GM12892 (cell line): Measurements from ENCODE around the gene CHAC1.

ENCODE experiments used
- POLR2A ChIP-seq: IDR thresholded peaks from 2 replicates; pipeline ENCODE4 v1.6.1; 2011; ENCODE audit warnings: low read depth, low read length, control low read depth
- POLR2AphosphoS5 ChIP-seq: IDR thresholded peaks from 2 replicates; pipeline ENCODE4 v1.6.1; 2011; ENCODE audit warnings: low read depth, low read length, control low read depth
- TAF1 ChIP-seq: IDR thresholded peaks from 2 replicates; pipeline ENCODE4 v1.6.1; 2011; ENCODE audit warnings: low read depth, mild to moderate bottlenecking, control low read depth, low read length, borderline replicate concordance

- no peak for TF ChIP-seq POLR2AphosphoS5
- no peak for TF ChIP-seq POLR2A
- TF ChIP-seq TAF1, result no peak
These were observed 45.9 kb downstream of the CHAC1 start for GRCh38 chr15:40999190-40999589.
